ENCODE data around the gene MYOCD.
A peak's percentile ranks its signal among the peaks of the same experiment; 100 is the strongest.

The MYOCD gene

GRCh38 chr17:12664894-12665262 lies 812 bp upstream of the MYOCD start:
- peaks cover 32% of the 10 kb centered on the region for H3K27me3 ChIP-seq (ENCODE audit: insufficient read depth, low read depth, severe bottlenecking)
- H3K4me3 ChIP-seq (ENCODE audit: low read depth, low read length), result peak overlapping the region; percentile 47
- no peak for DNase-seq
- no peaks in the 10 kb centered on the region for H3K9me3 ChIP-seq (ENCODE audit: severe bottlenecking)
- TF ChIP-seq, protein P1, sequence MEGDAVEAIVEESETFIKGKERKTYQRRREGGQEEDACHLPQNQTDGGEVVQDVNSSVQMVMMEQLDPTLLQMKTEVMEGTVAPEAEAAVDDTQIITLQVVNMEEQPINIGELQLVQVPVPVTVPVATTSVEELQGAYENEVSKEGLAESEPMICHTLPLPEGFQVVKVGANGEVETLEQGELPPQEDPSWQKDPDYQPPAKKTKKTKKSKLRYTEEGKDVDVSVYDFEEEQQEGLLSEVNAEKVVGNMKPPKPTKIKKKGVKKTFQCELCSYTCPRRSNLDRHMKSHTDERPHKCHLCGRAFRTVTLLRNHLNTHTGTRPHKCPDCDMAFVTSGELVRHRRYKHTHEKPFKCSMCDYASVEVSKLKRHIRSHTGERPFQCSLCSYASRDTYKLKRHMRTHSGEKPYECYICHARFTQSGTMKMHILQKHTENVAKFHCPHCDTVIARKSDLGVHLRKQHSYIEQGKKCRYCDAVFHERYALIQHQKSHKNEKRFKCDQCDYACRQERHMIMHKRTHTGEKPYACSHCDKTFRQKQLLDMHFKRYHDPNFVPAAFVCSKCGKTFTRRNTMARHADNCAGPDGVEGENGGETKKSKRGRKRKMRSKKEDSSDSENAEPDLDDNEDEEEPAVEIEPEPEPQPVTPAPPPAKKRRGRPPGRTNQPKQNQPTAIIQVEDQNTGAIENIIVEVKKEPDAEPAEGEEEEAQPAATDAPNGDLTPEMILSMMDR (IDR thresholded peaks at IDR 0.05; ENCODE audit: low read depth, low read length), result no peak
- no peaks in the 10 kb centered on the region for H3K36me3 ChIP-seq
- H3K27ac ChIP-seq, result no peak overlapping the region

DNA sequence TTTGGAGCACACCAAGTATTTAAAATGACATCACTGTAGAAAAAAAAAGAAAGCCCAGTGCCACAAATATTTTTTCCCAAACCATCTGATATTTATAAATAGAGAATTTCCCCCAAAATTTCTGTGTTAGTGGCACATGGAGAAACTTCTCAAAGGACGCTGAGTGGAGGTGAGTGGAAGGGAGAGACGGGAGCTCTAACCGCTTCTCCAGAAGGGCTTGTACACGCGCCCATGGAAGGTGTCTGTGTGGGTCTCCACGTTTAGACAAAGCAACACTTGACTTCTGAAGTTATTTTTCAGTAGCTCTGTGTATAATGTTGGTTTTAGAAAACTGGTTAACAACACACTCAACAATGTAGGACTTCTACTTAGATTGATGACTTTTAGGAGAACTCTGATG lies 1.0 kb downstream of the MYOCD start:
- H3K36me3 ChIP-seq, result no peaks in the 10 kb centered on the region
- no peak overlapping the region for H3K27ac ChIP-seq
- DNase-seq, result no peak
- no peaks in the 10 kb centered on the region for H3K9me3 ChIP-seq (ENCODE audit: severe bottlenecking)
- peaks cover 32% of the 10 kb centered on the region for H3K27me3 ChIP-seq (ENCODE audit: insufficient read depth, low read depth, severe bottlenecking)
- H3K4me3 ChIP-seq (ENCODE audit: low read depth, low read length), result no peak overlapping the region
- TF ChIP-seq, protein P1 (IDR thresholded peaks at IDR 0.05; ENCODE audit: low read depth, low read length), result no peak

GRCh38 chr17:12667299-12667958 lies 1.7 kb downstream of the MYOCD start:
- DNase-seq, result peak; percentile 56
- TF ChIP-seq, protein P1 (IDR thresholded peaks at IDR 0.05; ENCODE audit: low read depth, low read length), result peak; percentile 48
- Histone ChIP-seq H3K36me3 (no peaks in the 10 kb centered on the region), H3K9me3 (ENCODE audit: severe bottlenecking) (no peaks in the 10 kb centered on the region), H3K27me3 (ENCODE audit: insufficient read depth, low read depth, severe bottlenecking) (peaks cover 32% of the 10 kb centered on the region), H3K27ac (no peak overlapping the region), H3K4me3 (ENCODE audit: low read depth, low read length) (no peak overlapping the region)

DNA sequence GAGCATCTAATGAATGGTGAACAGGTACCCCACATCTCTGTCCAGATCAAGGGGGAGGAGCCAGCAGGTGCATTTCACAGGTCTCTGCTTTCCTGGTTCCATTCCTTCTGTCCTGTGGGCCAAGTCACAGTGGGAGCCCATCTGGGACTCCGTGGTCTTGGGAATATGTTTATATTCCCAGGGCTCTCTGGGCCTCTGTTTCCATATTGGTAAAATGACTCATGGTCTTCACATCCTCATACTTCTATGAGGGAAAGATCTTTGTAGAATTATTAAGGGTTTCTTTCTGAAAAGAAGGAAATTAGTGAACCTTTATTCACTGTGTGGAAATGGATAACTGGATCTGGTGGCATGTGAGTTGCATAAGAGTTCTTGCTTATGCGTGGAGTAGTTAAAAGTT lies 6.2 kb downstream of the MYOCD start:
- TF ChIP-seq, protein P1 (IDR thresholded peaks at IDR 0.05; ENCODE audit: low read depth, low read length), result no peak
- peaks cover 4% of the 10 kb centered on the region for H3K27me3 ChIP-seq (ENCODE audit: insufficient read depth, low read depth, severe bottlenecking)
- DNase-seq, result no peak
- H3K36me3 ChIP-seq, result no peaks in the 10 kb centered on the region
- no peak overlapping the region for H3K4me3 ChIP-seq (ENCODE audit: low read depth, low read length)
- H3K27ac ChIP-seq, result no peak overlapping the region
- H3K9me3 ChIP-seq (ENCODE audit: severe bottlenecking), result no peaks in the 10 kb centered on the region

DNA sequence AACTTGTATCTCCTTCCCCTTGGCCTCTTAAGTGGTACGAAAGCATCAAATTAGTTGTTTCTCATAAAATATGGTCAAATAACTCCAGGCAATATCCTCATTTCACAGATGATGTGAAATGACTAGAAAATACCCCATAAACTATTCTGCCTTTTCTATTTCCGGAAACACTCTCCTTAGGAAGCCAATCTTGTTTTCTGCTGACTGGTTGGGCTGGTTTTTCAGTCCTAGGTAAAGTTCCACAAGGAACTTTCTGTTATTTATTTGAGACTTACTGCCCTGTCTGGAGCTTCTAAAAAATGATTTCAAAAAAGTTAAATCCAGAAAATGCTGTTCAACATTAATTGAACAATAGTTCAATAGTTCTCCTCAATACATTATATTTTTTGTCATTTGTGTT lies 7.3 kb downstream of the MYOCD start:
- H3K36me3 ChIP-seq, result no peaks in the 10 kb centered on the region
- H3K27me3 ChIP-seq (ENCODE audit: insufficient read depth, low read depth, severe bottlenecking), result no peaks in the 10 kb centered on the region
- TF ChIP-seq, protein P1 (IDR thresholded peaks at IDR 0.05; ENCODE audit: low read depth, low read length), result no peak
- no peaks in the 10 kb centered on the region for H3K9me3 ChIP-seq (ENCODE audit: severe bottlenecking)
- H3K27ac ChIP-seq, result no peak overlapping the region
- H3K4me3 ChIP-seq (ENCODE audit: low read depth, low read length), result no peak overlapping the region
- no peak for DNase-seq

DNA sequence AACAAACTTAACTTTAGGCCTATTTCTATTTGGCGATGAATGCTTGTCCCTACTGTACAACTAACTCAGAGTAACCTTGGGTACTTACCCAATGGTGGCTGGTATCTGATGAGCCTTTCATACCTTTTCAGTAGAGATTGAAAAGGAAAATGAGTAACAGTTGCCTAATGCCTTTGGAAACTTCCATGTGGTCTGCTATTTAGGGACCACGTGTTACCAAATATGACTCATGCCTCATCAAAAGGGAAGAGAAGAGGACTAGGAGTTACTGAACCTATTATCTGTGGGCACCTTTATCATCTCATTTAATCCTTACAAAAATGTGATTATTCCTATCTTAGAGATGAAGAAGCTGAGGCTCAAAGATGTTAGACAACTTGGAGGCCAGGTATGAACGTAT lies 8.1 kb downstream of the MYOCD start:
- Histone ChIP-seq H3K27me3 (ENCODE audit: insufficient read depth, low read depth, severe bottlenecking) (no peaks in the 10 kb centered on the region), H3K36me3 (no peaks in the 10 kb centered on the region), H3K4me3 (ENCODE audit: low read depth, low read length) (no peak overlapping the region), H3K27ac (no peak overlapping the region), H3K9me3 (ENCODE audit: severe bottlenecking) (no peaks in the 10 kb centered on the region)
- no peak for DNase-seq
- TF ChIP-seq, protein P1 (IDR thresholded peaks at IDR 0.05; ENCODE audit: low read depth, low read length), result no peak

Measured in WERI-Rb-1 (cell line).